Suprapubic skin (tissue), 3 donors: ENCODE results near the gene CLDN16.

Source experiments
- EP300 ChIP-seq: sonication (generic); formaldehyde crosslinking; IDR thresholded peaks from one replicate; pipeline ENCODE4 v1.6.1; 2017; ENCODE audit warnings: antibody characterized with exemption
- POLR2A ChIP-seq, 2 donors: fragments of 450-650 bp; IDR thresholded peaks; one replicate each; pipeline ENCODE4 v1.6.1; 2017; ENCODE audit warnings: antibody characterized with exemption in 2 of 2, mild to moderate bottlenecking in 2 of 2, moderate library complexity in 2 of 2
- TF ChIP-seq, protein P1 (sequence below), 2 donors: fragments of 200-600 bp in 1 of 2; fragments of 450-650 bp in 1 of 2; sonication (generic) in 1 of 2; IDR thresholded peaks; one replicate each; pipeline ENCODE4 v1.5.1; 2016 to 2019; ENCODE audit warnings: antibody characterized with exemption in 2 of 2, mild to moderate bottlenecking in 1 of 2, moderate library complexity in 1 of 2

DNA sequence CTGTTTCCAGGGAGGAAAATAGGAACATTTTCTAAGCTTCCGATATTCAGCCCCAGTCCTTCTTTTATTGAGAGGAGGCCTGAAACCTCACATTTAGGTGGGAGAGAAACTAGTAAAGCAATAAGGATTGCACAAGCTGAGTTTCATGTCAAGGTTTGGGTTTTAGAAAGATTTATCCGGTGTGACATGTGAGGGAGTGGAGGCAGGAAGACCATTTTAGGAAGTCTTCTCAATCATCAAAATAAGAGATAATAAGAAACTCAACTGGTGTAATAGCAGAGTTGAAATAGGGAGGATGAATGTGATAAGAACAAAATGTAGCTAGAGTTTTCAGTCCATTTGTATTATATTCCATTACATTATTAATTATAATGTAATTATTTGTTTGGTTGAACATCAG is 27.7 kb upstream of the CLDN16 start:
- TF ChIP-seq, protein P1, sequence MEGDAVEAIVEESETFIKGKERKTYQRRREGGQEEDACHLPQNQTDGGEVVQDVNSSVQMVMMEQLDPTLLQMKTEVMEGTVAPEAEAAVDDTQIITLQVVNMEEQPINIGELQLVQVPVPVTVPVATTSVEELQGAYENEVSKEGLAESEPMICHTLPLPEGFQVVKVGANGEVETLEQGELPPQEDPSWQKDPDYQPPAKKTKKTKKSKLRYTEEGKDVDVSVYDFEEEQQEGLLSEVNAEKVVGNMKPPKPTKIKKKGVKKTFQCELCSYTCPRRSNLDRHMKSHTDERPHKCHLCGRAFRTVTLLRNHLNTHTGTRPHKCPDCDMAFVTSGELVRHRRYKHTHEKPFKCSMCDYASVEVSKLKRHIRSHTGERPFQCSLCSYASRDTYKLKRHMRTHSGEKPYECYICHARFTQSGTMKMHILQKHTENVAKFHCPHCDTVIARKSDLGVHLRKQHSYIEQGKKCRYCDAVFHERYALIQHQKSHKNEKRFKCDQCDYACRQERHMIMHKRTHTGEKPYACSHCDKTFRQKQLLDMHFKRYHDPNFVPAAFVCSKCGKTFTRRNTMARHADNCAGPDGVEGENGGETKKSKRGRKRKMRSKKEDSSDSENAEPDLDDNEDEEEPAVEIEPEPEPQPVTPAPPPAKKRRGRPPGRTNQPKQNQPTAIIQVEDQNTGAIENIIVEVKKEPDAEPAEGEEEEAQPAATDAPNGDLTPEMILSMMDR (IDR thresholded peaks at IDR 0.05): no peak
- TF ChIP-seq EP300: no peak
- no peak for TF ChIP-seq POLR2A (IDR thresholded peaks at IDR 0.05)
